GM18951 (cell line): ENCODE measurements around the gene RNF126.

Experiments
- POLR2A ChIP-seq: IDR thresholded peaks from 4 replicates; pipeline ENCODE4 v1.6.1; 2011; ENCODE audit warnings: mild to moderate bottlenecking; ENCODE audit not compliant: insufficient read length, insufficient read depth; ENCODE audit errors: extremely low read depth
- in situ Hi-C: fragments of 300-500 bp; cut with MboI; formaldehyde crosslinking; loops from one replicate; pipeline ENCODE4 v1.12.0; 2022; ENCODE audit warnings: low sequenced_read_pairs, mixed read lengths, inconsistent platforms; ENCODE audit not compliant: unreplicated experiment

RNF126 gene

DNA sequence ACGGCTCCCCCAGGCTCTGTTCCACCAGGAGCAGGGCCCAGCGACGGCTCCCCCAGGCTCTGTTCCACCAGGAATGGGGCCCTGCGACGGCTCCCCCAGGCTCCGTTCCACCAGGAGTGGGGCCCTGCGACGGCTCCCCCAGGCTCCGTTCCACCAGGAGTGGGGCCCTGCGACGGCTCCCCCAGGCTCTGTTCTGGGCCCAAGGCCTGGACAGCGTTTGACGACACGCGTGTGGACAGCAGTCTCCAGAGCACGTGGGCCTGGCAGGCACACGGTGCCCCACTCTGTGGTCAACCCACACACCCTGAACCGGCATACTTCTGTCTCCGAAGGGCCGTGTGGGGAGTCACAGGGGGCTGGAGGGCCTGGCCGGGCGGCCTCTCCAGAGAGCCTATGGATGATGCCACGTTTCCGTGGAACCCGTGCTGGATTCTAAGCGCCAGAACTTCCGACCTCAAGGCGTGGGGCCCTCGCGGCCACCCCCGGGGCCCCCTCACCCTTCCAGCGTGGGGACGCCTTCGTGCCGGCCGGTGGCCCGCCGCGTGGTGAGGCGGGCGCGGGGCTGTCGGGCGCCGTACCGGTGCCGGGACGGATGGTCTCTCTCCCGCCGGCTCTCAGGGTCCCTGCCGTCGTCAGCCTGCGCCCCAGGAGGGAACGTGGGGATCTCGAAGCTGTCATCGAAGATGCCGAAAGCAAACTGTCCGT is 11.7 kb downstream of the RNF126 start:
- TF ChIP-seq POLR2A: no peak
- in situ Hi-C loops: no loop called here

GRCh38 chr19:650121-650520 is 12.9 kb downstream of the RNF126 start:
- TF ChIP-seq POLR2A: no peak

GRCh38 chr19:648904-649801 is 13.9 kb downstream of the RNF126 start:
- no peak for TF ChIP-seq POLR2A

More at GRCh38 chr19:650121-650520, 12.9 kb downstream of the RNF126 start:
- in situ Hi-C loops: no loop called here

DNA sequence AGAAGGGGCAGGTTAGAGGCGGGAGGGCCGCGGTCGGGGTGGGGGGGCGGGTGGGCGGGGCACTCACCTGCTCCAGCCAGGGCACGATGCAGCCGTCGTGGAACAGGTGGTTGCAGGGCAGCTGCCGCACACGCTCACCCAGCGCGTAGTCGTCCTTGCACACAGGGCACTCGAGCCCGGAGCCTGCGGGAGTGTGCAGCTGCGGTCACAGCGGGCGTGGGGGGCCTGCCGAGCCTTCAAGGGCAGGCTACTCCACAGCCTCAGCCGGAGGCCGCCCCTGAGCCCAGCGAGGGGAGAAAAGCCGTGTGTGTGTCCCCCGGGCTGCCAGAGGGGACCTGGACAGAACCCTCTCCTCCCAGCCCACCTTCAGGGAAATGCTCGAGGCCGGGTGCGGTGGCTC is 14.7 kb downstream of the RNF126 start:
- in situ Hi-C loops: no loop called here
- no peak for TF ChIP-seq POLR2A

More at GRCh38 chr19:648904-649801, 13.9 kb downstream of the RNF126 start:
- in situ Hi-C loops: no loop called here

DNA sequence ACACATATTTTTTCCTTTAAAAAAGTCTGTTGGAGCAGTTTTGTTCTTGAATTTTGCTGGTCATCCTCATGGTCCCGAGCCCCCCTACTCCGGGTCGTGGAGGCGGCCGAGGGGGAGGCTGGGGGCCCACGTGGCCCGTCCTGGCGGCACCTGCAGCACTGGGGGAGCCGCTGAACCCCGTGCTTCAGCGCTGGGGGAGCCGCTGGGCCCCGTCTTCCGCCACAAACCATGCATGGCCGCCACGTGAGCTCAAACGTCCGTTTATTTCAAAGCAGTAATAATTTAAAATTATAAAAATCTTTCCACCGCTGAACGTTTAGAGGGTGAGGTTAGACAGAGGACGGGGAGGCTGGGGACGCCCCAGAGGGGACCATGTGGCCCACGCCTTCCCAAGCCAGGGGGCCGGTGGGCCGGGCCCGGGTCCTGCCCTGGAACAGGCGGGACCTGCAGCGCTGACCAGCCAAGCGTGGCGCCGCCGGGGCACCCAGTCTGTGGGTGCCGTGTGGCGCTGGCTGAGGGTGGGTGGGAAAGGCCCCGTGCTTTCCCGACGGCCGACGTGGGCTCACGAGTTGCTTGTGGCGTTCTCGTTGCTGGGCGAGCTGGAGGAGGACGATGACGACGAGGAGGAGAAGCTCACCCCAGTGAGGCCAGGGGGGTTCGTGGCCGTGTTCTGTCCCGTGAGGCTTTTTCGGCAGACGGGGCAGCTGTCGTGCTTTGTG is 15.3 kb downstream of the RNF126 start:
- in situ Hi-C loops: no loop called here
- TF ChIP-seq POLR2A: no peak

GRCh38 chr19:646779-647565 is 16.0 kb downstream of the RNF126 start:
- no peak for TF ChIP-seq POLR2A
- in situ Hi-C loops: no loop called here

DNA sequence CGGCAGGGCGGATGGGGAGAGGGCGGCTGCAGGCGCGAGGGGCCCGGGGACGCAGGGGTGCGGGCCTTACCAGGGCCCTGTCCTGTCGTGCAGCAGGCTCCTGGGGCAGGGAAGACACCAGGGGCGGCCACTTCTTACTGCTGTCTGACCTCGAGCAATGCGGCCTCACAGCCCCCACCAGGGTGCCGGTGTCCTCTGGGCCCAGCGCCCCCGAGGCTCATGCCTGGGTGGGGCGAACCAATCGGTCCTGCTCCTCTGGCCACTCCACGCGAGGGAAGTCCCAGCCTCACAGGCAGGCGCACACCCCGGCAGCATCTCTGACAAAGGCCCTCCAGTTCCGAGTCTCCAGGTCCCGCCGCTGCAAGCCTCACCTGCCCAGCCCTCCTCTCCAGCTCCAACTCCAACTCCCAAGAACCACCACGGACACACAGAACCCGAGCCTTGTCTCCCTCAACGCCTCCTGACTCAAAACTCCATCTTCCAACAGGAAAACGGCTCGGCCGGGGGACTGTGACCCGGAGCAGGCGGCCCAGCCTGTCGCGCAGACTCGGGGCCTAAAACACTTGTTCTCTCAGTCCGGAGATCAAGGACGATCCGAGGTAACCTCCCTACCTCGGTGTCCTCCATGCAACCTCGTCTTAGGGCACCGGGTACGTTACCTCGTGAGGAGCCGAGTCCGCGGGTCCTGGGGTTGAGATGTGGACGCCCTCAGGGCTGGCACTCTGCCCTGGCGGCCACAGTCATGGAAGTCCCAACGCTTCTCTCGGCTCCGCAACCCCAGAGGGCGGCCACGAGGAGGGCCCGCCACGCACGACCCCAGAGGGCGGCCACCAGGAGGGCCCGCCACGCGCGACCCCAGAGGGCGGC is 16.9 kb downstream of the RNF126 start:
- TF ChIP-seq POLR2A: no peak
- in situ Hi-C loops: no loop called here

GRCh38 chr19:644789-645188 is 18.2 kb downstream of the RNF126 start:
- no peak for TF ChIP-seq POLR2A
- in situ Hi-C loops: no loop called here

DNA sequence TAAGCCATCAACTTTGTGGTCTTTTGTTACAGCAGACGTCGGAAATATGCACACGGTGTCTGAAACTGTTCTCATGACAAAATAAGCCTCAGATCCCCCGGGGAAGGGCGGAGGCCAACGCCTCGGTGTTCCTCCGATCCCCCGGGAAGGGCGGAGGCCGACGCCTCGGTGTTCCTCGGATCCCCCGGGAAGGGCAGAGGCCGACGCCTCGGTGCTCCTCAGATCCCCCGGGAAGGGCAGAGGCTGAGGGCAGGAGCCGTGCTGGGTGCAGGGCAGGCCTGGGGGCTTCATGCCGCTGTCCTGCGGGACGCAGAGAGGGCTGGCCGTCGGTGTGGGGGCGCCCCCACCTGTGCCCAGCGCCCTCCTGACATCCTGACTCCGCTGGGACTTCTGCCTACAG is 18.7 kb downstream of the RNF126 start:
- in situ Hi-C loops: no loop called here
- no peak for TF ChIP-seq POLR2A

- in situ Hi-C loops: no loop called here
- no peak for TF ChIP-seq POLR2A
Measured at GRCh38 chr19:643736-644135, 19.3 kb downstream of the RNF126 start.

GRCh38 chr19:642767-643727 is 20.0 kb downstream of the RNF126 start:
- TF ChIP-seq POLR2A: no peak
- in situ Hi-C loops: no loop called here
